ENCODE measurements around the gene ZCCHC17. TPM values are rescaled to one million over a fixed set of nuclear protein-coding genes. Genes with fewer than 3 reads are reported as not detected.

ZCCHC17 gene
- total and polyA plus RNA-seq, 8 donors: 1.8 to 39.0 (median 23.2) TPM; not detected in 1

GRCh38 chr1:31366796-31367195 lies 70.0 kb downstream of the ZCCHC17 start:
- Histone ChIP-seq H3K4me3 (no peak overlapping the region), H3K27ac (peak overlapping the region in 1 of 5 donors; percentile 70), H3K36me3 (peaks cover 17 to 52% (median 45%) of the 10 kb centered on the region in 4 donors), H3K9me3 (no peaks in the 10 kb centered on the region), H3K4me1 (peaks cover 0 to 34% (median 15%) of the 10 kb centered on the region in 4 donors), H3K27me3 (no peaks in the 10 kb centered on the region)
- WGBS, 5 donors: 68 to 96% (median 82%) methylated on average over 2 of the region's 2 CpGs
- DNase-seq: no peak
- TF ChIP-seq POLR2A (IDR thresholded peaks at IDR 0.05): no peak
- no peak for TF ChIP-seq POLR2AphosphoS5 (IDR thresholded peaks at IDR 0.05)
- intact Hi-C loops (cut with DNase I; ENCODE audit: low total_unique reads): no loop called here

- H3K4me1 ChIP-seq: peaks cover 13 to 53% (median 33%) of the 10 kb centered on the region in 4 donors
- H3K36me3 ChIP-seq: peaks cover 17 to 42% (median 38%) of the 10 kb centered on the region in 4 donors
- peak overlapping the region in 3 of 5 donors; percentile 5 to 70 (median 30) for H3K27ac ChIP-seq
- 75 to 91% (median 87%) methylated on average over 3 of the region's 3 CpGs for WGBS, 5 donors
- no peaks in the 10 kb centered on the region for H3K27me3 ChIP-seq
- peak; percentile 22 to 31 for DNase-seq
- no peak for TF ChIP-seq EP300 (IDR thresholded peaks at IDR 0.05)
- no peak for TF ChIP-seq CTCF (IDR thresholded peaks at IDR 0.05)
- peak in 1 of 3 donors; percentile 13 for TF ChIP-seq POLR2AphosphoS5 (IDR thresholded peaks at IDR 0.05)
- TF ChIP-seq POLR2A (IDR thresholded peaks at IDR 0.05): no peak
- intact Hi-C loops (cut with DNase I; ENCODE audit: low total_unique reads): no loop called here
- H3K4me3 ChIP-seq: no peak overlapping the region
- H3K9me3 ChIP-seq: no peaks in the 10 kb centered on the region
These were observed 71.8 kb downstream of the ZCCHC17 start for GRCh38 chr1:31368611-31369107.

- H3K27me3 ChIP-seq: no peaks in the 10 kb centered on the region
- H3K27ac ChIP-seq: peak overlapping the region in 2 of 5 donors; percentile 21 to 86
- 52 to 74% (median 59%) methylated on average over 2 of the region's 2 CpGs for WGBS, 5 donors
- no peaks in the 10 kb centered on the region for H3K9me3 ChIP-seq
- TF ChIP-seq POLR2AphosphoS5 (IDR thresholded peaks at IDR 0.05) (no peak), CTCF (IDR thresholded peaks at IDR 0.05) (no peak), EP300 (IDR thresholded peaks at IDR 0.05) (no peak)
- no peak overlapping the region for H3K4me3 ChIP-seq
- peaks cover 19 to 57% (median 40%) of the 10 kb centered on the region in 4 donors for H3K4me1 ChIP-seq
- no peak for DNase-seq
- H3K36me3 ChIP-seq: peaks cover 4 to 29% (median 24%) of the 10 kb centered on the region in 4 donors
- intact Hi-C loops (cut with DNase I; ENCODE audit: low total_unique reads): no loop called here
These were observed 73.2 kb downstream of the ZCCHC17 start for GRCh38 chr1:31370021-31370420.

- Histone ChIP-seq H3K4me1 (peaks cover 19 to 57% (median 39%) of the 10 kb centered on the region in 4 donors), H3K4me3 (no peak overlapping the region), H3K36me3 (peaks cover 0 to 23% (median 19%) of the 10 kb centered on the region in 4 donors), H3K27me3 (no peaks in the 10 kb centered on the region), H3K27ac (peak overlapping the region in 1 of 5 donors; percentile 86), H3K9me3 (no peaks in the 10 kb centered on the region)
- WGBS, 5 donors: 88 to 97% (median 90%) methylated on average over 4 of the region's 4 CpGs
- no peak for DNase-seq
- intact Hi-C loops (cut with DNase I; ENCODE audit: low total_unique reads): no loop called here
- TF ChIP-seq EP300 (IDR thresholded peaks at IDR 0.05) (no peak), CTCF (IDR thresholded peaks at IDR 0.05) (no peak)
These were observed 73.7 kb downstream of the ZCCHC17 start for GRCh38 chr1:31370565-31370964.

All from stomach (tissue), 9 donors.